DMS 273 treated with DMSO at 0.1 percent for 48 hours (cell line): ENCODE measurements around the gene PHACTR3.
A peak's percentile ranks its signal among the peaks of the same experiment; 100 is the strongest.

ENCODE experiments used
- DNase-seq: peaks from one replicate; lab custom pipeline; 2025; lab: John Stamatoyannopoulos, UW

Gene PHACTR3

GRCh38 chr20:59817846-59818615, 213.7 kb downstream of the PHACTR3 start:
- DNase-seq: no peak

DNA sequence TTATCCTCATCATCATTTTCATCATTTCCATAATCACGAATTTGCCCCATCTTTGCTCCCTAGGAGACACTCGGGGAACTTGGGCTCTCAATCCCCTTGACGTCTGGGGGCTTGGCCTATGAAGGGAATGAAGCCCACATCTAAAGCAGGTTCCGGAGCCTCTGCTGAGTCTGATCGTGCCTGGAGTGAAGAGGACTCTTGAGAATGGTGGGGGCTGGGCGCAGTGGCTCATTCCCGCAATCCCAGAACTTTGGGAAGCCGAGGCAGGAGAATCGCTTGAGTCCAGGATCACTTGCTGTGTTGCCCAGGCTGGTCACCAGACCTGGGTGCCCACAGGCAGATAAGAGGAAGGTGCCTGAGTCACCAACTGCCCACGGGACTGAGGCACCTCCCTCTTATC, 214.6 kb downstream of the PHACTR3 start:
- no peak for DNase-seq

DNA sequence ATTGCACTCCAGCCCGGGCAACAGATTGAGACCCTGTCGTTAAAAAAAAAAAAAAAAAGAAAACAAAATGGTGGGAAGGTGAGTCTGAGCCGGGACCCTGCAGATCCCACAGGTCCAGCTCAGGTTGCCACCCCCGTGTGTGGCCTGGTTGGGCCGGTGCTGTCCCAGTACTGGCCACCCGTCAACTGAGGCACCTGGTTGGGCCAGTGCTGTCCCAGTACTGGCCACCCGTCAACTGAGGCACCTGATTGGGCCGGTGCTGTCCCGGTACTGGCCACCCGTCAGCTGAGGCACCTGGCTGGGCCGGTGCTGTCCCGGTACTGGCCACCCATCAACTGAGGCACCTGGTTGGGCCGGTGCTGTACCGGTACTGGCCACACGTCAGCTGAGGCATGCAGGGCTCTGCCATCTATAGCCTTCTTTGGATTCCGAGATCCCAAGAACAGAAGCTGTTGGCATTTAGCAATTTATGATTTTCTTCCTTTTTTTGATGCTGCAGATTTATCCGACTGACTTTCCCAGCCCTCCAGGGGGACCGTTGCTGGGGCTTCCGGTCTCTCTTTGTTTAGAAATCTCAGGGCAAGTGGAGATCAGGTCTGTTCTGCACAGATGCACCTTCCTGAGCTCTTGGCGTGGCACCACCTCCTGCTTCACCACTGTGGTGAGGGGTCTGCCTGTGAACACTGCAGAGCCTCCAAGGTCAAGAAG, 215.3 kb downstream of the PHACTR3 start:
- DNase-seq: no peak

DNA sequence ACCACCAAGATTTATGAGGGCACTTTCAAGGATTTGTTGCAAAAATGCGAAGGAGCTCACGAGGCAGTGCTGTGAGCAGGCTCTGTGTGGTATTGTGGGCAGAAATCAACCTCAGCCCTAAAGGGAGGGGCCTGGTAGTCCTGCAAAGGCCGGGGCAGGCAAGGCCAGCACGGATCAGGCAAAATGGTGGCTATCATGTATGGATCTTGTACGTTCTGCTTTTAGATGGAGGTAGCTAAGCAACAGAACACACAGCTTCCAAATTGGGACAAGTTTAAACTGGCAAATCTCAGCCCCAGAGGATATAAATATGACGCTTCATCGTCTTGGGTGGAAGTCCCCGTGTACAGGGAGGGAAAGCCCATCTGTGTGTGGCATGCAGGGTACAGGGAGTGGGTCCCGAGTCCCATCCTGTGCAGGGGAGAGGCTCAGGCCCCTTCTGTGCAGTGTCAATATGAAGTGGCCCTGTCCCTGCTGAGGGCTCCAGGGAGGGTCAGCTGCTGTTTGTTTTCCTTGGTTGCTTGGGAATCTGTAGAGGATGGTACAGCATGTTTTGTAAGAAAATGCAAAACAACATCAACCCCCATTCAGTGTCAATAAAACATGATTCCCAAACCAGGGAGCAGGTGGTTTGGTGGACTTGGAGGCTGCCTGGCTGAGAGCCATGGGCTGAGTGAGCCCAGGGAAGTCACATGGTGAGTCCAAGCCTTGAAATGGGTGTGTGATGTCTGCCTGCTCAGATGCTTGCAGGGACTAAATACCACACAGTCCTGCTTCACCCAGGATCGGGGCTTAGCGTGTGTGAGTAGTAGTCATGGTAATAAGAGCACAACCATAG, 216.1 kb downstream of the PHACTR3 start:
- DNase-seq: peak; percentile 6

DNA sequence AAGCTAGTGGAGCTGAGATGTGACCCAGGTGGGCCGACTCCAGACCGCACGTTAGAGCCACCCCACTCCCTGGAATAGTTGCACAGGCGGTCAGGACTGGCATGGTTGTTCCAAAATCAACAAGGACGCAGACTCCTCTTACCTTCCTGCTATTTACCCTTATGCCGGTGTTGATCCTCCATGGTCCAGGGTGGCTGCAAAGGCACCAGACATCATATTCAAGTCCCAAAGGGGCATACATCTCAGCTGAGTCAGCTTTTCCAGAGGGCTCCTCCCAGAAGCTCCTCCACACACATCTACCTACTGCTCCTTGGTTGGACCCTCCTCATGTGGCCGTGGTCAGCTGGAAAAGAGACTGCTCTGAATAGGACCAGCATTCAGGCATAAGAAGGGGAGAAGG, 216.9 kb downstream of the PHACTR3 start:
- no peak for DNase-seq

- no peak for DNase-seq
These were observed 217.4 kb downstream of the PHACTR3 start for GRCh38 chr20:59821788-59822187.

- no peak for DNase-seq
These were observed 218.1 kb downstream of the PHACTR3 start for GRCh38 chr20:59822291-59823029.

GRCh38 chr20:59823030-59823423, 218.7 kb downstream of the PHACTR3 start:
- no peak for DNase-seq

DNA sequence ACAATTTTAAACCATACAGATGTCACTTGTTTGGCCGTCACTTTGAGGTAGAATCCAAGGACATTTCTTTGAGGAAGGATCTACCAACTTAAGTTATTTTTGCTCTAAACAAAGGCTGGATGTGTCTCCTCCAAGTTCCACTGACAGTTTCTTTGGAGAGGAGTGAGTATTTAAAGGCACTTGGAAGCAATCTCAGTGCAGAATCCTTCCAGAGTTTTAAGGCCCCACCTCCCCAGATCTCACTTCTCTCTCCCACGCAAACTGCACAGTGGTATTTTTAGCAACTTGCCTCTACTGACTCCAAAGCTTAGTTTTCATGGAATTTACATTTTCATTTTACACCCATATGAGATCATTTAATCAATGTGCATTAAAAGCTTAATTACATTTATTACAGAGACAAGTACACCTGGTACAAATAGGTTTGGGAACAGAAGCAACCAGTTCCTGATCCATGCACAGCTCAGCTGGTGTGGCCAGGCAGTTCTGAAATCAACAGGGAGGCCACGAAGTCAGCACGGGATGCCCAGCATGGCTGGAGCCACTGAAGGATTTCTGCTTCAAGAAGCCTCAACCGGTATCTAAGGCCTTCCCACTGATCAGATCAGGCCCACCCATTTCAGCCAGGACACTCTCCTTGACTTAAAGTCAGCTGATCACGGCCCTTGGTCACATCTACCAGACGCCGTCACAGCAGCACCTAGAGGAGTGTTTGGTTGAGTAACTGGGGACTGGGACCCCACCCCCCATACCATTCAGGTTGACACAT, 219.3 kb downstream of the PHACTR3 start:
- DNase-seq: no peak

DNA sequence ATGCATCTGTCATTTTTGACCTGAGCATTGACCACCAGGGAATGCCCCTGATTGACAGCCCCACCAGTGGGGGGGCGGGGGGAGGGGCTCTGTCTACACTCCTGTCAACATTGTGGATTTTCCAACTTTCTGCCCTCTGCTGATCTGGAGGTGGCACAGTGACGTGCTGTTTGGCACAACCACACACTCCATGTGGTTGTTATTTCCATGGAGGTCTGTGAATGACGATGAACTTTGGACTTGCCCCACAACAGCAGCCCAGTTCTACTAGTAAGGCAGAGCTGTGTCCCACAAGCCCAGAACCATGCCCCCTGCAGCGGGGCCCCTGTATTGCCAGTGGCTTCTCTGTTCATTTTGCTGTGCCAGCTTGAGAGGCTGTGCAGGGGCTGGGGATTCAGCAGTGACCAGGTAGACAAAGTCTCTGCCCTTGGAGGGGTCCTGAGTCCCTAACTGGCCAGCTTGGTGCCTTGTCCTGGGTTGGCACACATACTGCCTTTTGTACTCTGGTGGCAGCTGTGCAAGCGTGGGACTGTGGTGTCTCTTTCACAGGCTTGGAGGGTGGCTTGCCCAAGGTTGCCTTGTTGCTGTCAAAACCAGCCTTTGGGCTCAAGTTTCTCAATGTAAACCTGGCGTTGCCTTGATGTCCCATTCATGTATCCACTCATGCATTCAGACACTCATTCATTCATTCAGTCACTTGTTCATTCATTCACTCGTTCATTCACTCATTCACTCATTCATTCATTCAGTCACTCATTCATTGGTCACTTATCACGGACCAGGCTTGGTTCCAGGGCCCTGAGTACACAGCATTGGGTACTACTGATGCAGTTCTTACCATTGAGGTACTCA, 220.6 kb downstream of the PHACTR3 start:
- DNase-seq: no peak

GRCh38 chr20:59825563-59825920, 221.2 kb downstream of the PHACTR3 start:
- DNase-seq: no peak

GRCh38 chr20:59825944-59826759, 221.8 kb downstream of the PHACTR3 start:
- no peak for DNase-seq

DNA sequence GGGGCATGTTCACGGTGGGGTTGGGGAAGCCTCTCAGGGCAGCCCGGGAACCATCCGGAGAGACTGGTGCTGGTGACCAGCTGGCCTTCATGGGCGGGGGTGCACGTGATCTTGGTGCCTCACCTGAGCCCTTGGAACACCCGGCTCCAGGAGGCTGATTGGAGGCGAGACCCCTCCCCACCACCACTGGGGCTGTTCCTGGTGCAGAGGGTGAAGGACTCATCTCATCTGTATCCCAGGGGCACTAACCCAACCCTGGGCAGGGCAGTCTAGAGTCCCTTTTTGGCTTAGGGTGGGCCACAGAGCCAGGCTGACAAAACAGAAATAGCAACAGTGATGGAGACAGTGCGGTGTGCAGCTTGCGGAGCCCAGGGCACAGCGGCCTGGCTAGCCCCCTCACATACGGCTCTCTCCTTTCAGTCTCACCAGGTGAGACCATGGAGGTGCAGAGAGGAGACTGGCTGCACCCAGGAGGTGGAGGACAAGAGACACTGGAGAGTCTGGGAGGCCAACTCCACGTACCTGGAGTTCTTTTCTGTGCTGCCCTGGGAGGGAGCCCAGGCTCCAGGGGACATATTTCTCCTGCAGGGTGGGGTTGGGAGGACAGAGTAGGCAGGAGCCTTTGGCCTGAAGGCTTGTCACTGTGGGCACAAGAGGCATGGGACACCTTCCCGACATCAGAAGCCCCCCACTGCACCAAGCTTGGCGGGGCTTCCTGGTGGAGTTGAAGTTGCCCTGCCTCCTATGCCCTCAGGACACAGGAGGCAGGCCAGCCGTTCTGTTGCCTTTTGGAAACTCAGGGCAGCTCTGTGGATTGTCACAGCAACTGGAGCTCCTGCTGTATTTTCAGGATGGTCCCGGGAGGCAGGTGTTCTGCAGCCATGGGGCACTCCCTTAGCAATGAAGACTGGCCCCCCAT, 223.1 kb downstream of the PHACTR3 start:
- DNase-seq: no peak

DNA sequence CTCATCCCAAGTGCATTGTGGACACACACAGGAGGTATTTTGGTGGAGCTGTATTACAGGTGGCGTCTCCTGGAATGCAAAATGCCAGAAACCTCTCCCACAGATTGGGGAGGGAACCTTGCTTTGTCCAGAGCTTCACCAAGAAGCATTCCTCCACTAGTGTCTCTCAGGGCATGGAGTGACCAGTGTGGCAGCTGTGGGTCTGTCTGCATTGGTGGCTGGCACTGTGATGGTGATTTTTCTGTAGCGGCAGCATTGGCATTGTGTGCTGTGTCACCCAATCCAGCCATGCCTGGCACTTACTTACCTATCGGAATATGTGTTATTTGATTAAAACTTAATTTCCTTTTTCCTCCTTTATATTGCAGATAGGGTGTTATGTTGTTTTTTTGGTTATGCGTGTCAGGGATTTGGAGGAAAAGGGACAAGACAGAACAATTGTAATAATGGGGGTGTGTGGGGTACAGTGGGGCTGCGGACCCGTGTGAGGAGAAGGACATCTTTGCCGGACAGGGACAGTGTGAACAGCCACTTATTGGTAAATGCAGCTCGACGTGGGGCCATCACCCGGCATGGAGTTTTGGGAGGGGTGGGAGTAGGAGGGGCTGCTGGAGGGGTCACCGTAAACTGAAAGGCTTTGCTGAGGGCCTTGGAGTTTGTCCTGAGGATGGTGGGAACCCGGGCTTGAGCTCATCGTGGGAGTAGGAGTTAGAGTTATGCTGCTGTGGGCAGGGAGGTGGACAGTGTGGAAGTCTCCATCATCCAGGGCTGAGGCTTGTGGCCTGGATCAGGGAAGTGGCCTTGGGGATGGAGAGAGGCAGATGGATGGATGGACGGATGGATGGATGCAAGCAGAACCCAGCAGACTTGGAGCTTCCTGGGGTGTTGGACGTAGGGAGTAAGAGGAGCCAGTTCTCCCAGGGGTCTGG, 224.0 kb downstream of the PHACTR3 start:
- DNase-seq: no peak

GRCh38 chr20:59829054-59829785, 224.9 kb downstream of the PHACTR3 start:
- no peak for DNase-seq
